ENCODE data around the gene KRT86. TPM values are rescaled to one million over a fixed set of nuclear protein-coding genes. Genes with fewer than 3 reads are reported as not detected.

Gene KRT86
- polyA plus RNA-seq (ENCODE audit: insufficient read length): 0.33 TPM

- no peak for DNase-seq (ENCODE audit: low read depth)
These were observed at the start of gene KRT86 for GRCh38 chr12:52274521-52275120. KRT86 (plus strand) TSS chr12:52274645; CDS start chr12:52301917, 27,272 bp downstream.

GRCh38 chr12:52225752-52226151 lies 48.7 kb upstream of the KRT86 start:
- no peak for DNase-seq (ENCODE audit: low read depth)

GRCh38 chr12:52226446-52226845 lies 48.0 kb upstream of the KRT86 start:
- no peak for DNase-seq (ENCODE audit: low read depth)

GRCh38 chr12:52227606-52228166 lies 46.8 kb upstream of the KRT86 start:
- DNase-seq (ENCODE audit: low read depth): no peak

- DNase-seq (ENCODE audit: low read depth): no peak
These were observed 46.1 kb upstream of the KRT86 start for GRCh38 chr12:52228366-52228765.

- no peak for DNase-seq (ENCODE audit: low read depth)
These were observed 45.5 kb upstream of the KRT86 start for GRCh38 chr12:52228931-52229330.

GRCh38 chr12:52229836-52230343 lies 44.6 kb upstream of the KRT86 start:
- no peak for DNase-seq (ENCODE audit: low read depth)

- DNase-seq (ENCODE audit: low read depth): no peak
These were observed 43.8 kb upstream of the KRT86 start for GRCh38 chr12:52230364-52231281.

- DNase-seq (ENCODE audit: low read depth): no peak
These were observed 42.9 kb upstream of the KRT86 start for GRCh38 chr12:52231305-52232202.

GRCh38 chr12:52232203-52232673 lies 42.2 kb upstream of the KRT86 start:
- DNase-seq (ENCODE audit: low read depth): no peak

GRCh38 chr12:52232674-52233461 lies 41.6 kb upstream of the KRT86 start, which contains the start of gene KRT7:
KRT7 (plus strand) TSS chr12:52233243; CDS start chr12:52233297, 54 bp downstream.
- DNase-seq (ENCODE audit: low read depth): no peak

GRCh38 chr12:52233462-52234207 lies 40.8 kb upstream of the KRT86 start:
- no peak for DNase-seq (ENCODE audit: low read depth)

- no peak for DNase-seq (ENCODE audit: low read depth)
These were observed 40.1 kb upstream of the KRT86 start for GRCh38 chr12:52234223-52234810.

GRCh38 chr12:52235001-52235764 lies 39.3 kb upstream of the KRT86 start:
- DNase-seq (ENCODE audit: low read depth): no peak

GRCh38 chr12:52235822-52236361 lies 38.6 kb upstream of the KRT86 start:
- DNase-seq (ENCODE audit: low read depth): no peak

GRCh38 chr12:52236386-52237050 lies 37.9 kb upstream of the KRT86 start:
- no peak for DNase-seq (ENCODE audit: low read depth)

GRCh38 chr12:52238207-52238840 lies 36.1 kb upstream of the KRT86 start:
- DNase-seq (ENCODE audit: low read depth): no peak
